ENCODE data around the gene MAP3K7CL. TPM values are rescaled to one million over a fixed set of nuclear protein-coding genes. Genes with fewer than 3 reads are reported as not detected.
"Not testable (repeated sequence)": the region's sequence is repeated elsewhere in the genome, so short reads cannot be mapped to it uniquely, and the experiment has no call there.

Gene MAP3K7CL
- total RNA-seq, 1 donor, result 119 TPM

DNA sequence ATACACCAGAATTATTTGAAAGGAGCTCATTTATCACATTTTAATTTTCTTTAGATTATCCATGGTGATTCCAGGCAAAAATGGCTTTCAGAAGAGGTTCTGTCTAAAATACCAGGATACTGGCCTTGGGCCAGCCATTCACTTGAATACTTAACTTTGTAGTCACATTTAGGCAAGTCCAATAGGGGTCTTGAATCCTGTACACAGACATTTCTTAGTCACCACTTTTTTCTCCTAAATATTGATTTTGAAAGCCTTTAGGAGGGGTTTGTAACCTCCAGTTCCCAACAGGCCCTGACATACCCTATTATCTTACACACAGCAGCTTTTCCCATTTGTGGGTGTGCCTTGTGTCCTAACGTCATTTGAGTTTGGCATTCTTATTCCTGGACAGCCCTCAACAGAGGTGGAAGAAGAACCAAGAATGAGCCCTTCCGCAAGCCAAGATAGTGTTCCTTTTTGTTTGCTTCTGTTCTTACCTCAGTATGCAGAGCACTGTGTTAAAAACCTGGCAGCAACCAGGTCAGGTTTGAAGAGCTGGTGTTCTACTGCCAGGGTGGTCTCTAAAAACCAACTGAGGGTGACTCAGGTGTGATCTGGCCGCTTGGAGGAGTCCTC lies 19.5 kb downstream of the MAP3K7CL start:
- Histone ChIP-seq H3K4me3 (ENCODE audit: low read length) (no peak overlapping the region), H3K27me3 (ENCODE audit: insufficient read depth, low read length) (no peaks in the 10 kb centered on the region), H3K9me3 (ENCODE audit: low read depth, low read length) (no peaks in the 10 kb centered on the region), H3K4me1 (ENCODE audit: insufficient read depth, low read length) (peaks cover 14% of the 10 kb centered on the region)

DNA sequence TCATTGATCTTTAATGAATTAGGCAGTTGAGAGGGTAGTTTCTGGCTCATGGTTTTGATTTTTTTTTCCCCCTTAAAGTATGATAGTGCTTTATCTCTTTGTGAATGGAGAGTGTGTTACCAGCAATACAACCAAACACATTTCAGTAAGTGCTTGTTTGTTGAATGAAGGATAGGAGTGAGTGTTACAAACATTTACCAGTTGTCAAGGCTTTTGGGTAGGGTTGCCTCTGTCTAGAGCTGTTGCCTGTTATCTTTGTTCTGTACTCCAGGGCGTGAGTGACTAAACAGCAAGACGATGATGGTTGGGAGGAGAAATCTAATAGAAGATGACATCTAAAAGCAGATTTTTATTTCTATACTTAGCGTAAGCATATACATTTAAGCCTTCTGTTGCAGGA lies 21.5 kb downstream of the MAP3K7CL start:
- H3K9me3 ChIP-seq (ENCODE audit: low read depth, low read length), result no peaks in the 10 kb centered on the region

GRCh38 chr21:29152916-29153315 lies 22.5 kb downstream of the MAP3K7CL start:
- no peaks in the 10 kb centered on the region for H3K9me3 ChIP-seq (ENCODE audit: low read depth, low read length)
- H3K27me3 ChIP-seq (ENCODE audit: insufficient read depth, low read length), result no peaks in the 10 kb centered on the region
- H3K4me1 ChIP-seq (ENCODE audit: insufficient read depth, low read length), result peaks cover 24% of the 10 kb centered on the region
- no peak overlapping the region for H3K4me3 ChIP-seq (ENCODE audit: low read length)

More for the DNA sequence above, 21.5 kb downstream of the MAP3K7CL start:
- Histone ChIP-seq H3K4me1 (ENCODE audit: insufficient read depth, low read length) (peaks cover 14% of the 10 kb centered on the region), H3K27me3 (ENCODE audit: insufficient read depth, low read length) (no peaks in the 10 kb centered on the region), H3K4me3 (ENCODE audit: low read length) (no peak overlapping the region)

- H3K27me3 ChIP-seq (ENCODE audit: insufficient read depth, low read length), result no peaks in the 10 kb centered on the region
- H3K9me3 ChIP-seq (ENCODE audit: low read depth, low read length), result no peaks in the 10 kb centered on the region
- no peak overlapping the region for H3K4me3 ChIP-seq (ENCODE audit: low read length)
- H3K4me1 ChIP-seq (ENCODE audit: insufficient read depth, low read length), result peaks cover 28% of the 10 kb centered on the region
Observed at GRCh38 chr21:29154270-29154669, 23.8 kb downstream of the MAP3K7CL start.

GRCh38 chr21:29155118-29155932 lies 24.9 kb downstream of the MAP3K7CL start:
- peaks cover 39% of the 10 kb centered on the region for H3K4me1 ChIP-seq (ENCODE audit: insufficient read depth, low read length)
- H3K4me3 ChIP-seq (ENCODE audit: low read length), result no peak overlapping the region
- H3K27me3 ChIP-seq (ENCODE audit: insufficient read depth, low read length), result no peaks in the 10 kb centered on the region
- H3K9me3 ChIP-seq (ENCODE audit: low read depth, low read length), result no peaks in the 10 kb centered on the region

DNA sequence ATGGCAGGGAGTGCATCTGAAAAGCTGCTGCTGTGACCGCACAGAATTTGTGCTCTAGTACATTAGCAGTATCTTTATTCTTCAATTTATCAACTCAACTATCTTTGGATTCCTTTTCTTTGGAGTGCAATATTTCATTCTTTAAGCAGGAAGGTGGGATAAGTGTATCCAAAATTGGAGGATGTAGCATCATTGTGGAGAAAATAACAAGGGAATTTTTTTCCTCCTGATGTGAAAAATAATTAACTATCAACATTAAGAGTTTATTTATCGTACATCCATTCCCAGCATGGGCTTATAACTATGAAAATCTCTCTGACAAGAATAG lies 25.5 kb downstream of the MAP3K7CL start:
- Histone ChIP-seq H3K27me3 (ENCODE audit: insufficient read depth, low read length) (no peaks in the 10 kb centered on the region), H3K9me3 (ENCODE audit: low read depth, low read length) (no peaks in the 10 kb centered on the region), H3K4me1 (ENCODE audit: insufficient read depth, low read length) (peaks cover 39% of the 10 kb centered on the region), H3K4me3 (ENCODE audit: low read length) (no peak overlapping the region)

- Histone ChIP-seq H3K4me3 (ENCODE audit: low read length) (no peak overlapping the region), H3K4me1 (ENCODE audit: insufficient read depth, low read length) (peaks cover 41% of the 10 kb centered on the region), H3K27me3 (ENCODE audit: insufficient read depth, low read length) (no peaks in the 10 kb centered on the region), H3K9me3 (ENCODE audit: low read depth, low read length) (no peaks in the 10 kb centered on the region)
Observed at GRCh38 chr21:29157080-29157479, 26.6 kb downstream of the MAP3K7CL start.

DNA sequence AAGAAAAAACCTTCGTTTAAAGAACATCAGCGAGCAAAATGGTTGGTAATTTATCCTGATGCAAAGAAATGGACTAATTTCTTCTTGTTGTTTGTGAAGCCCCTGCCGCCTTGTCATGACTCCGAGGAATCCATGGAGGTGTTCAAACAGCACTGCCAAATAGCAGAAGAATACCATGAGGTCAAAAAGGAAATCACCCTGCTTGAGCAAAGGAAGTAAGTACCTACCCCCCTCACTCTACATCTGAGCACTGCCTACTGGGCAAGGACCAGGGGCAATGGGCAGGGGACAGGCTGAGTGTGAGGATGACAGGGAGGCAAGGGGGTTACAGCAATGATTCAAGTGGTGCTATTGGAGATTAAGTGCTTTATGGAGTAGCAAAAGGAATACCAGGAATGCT lies 29.4 kb downstream of the MAP3K7CL start:
- Histone ChIP-seq H3K27me3 (ENCODE audit: insufficient read depth, low read length) (no peaks in the 10 kb centered on the region), H3K9me3 (ENCODE audit: low read depth, low read length) (no peaks in the 10 kb centered on the region), H3K4me1 (ENCODE audit: insufficient read depth, low read length) (peaks cover 66% of the 10 kb centered on the region), H3K4me3 (ENCODE audit: low read length) (no peak overlapping the region)

GRCh38 chr21:29162825-29163224 lies 32.4 kb downstream of the MAP3K7CL start:
- not testable (repeated sequence) for H3K9me3 ChIP-seq (ENCODE audit: low read depth, low read length); H3K27me3 ChIP-seq (ENCODE audit: insufficient read depth, low read length); H3K4me3 ChIP-seq (ENCODE audit: low read length)
- peaks cover 67% of the 10 kb centered on the region for H3K4me1 ChIP-seq (ENCODE audit: insufficient read depth, low read length)

DNA sequence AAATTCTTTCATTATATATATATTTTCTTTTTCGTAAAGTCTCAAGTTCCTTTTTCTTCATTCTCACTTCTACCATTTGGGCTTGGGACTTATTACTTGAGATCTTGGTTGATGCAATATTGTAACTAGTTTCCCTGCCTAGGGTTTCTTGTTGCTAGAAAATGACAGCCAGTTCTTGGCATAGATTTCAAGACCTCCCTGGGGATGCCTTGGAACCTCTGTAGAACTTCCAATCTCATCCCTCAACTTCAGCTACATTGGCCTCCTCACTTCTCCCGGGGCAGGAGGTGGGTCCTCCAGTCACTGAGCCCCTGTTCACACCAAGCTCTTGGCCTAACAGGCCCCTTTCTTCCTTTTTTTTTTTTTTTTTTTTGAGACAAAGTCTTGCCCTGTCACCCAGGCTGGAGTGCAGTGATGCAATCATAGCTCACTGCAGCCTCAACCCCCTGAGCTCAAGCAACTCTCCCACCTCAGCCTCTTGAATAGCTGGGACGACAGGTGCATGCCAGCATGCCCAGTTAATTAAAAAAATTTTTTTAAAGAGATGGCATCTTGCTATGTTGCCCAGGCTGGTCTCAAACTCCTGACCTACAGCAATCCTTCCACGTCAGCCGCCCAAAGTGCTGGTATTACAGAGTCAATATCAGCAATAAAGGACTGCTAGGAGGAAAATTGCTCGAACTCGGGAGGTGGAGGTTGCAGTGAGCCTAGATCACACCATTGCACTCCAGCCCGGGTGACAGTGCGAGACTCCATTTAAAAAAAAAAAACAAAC lies 33.1 kb downstream of the MAP3K7CL start:
- Histone ChIP-seq H3K27me3 (ENCODE audit: insufficient read depth, low read length) (no peaks in the 10 kb centered on the region), H3K9me3 (ENCODE audit: low read depth, low read length) (no peaks in the 10 kb centered on the region), H3K4me1 (ENCODE audit: insufficient read depth, low read length) (peaks cover 62% of the 10 kb centered on the region), H3K4me3 (ENCODE audit: low read length) (no peak overlapping the region)

DNA sequence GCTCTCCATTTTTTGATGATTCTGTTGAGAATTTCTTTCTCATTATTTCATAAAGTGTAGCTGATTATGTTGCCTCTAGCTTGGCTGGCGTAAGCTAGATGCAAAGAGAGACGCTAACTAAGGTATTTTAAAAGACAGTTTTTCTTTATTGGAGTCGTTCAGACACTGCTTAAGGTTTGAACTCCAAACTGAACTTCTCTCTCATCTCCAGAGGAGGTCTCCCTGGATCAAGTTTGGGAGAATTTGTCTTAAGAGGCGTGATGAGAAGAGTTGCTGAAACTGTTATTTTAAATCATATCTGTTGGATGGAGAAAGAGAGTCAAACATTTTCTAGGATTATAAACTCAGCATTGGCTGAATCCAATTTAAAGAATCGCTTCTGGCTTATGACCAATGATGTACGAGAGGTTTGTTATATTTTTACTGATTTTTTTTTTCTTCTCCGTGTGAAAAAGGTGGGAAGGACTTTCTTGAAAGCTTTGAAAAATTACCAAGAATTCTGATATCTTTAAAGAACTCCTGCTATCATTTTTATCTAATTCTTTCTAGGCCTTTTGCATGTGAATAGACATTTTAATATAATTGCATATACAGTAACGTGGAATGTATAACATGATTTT lies 34.0 kb downstream of the MAP3K7CL start:
- no peak overlapping the region for H3K4me3 ChIP-seq (ENCODE audit: low read length)

DNA sequence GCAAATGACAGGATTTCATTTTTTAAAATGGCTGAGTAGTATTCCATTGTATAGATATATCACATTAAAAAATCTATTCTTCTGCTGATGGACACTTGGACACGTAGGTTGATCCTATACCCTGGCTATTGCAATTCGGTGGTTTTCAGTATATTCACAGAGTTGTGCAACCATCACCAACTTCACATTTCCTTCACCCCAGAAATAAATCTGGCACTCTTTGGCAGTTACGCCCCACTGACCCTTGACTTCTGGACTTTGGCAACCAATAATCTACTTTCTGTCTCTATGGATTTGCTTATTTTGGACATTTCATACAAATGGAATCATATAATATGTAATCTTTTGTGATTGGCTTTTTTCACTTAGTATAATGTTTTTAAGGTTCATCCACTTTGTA lies 35.9 kb downstream of the MAP3K7CL start:
- H3K27me3 ChIP-seq (ENCODE audit: insufficient read depth, low read length), result no peaks in the 10 kb centered on the region
- peaks cover 64% of the 10 kb centered on the region for H3K4me1 ChIP-seq (ENCODE audit: insufficient read depth, low read length)
- no peak overlapping the region for H3K4me3 ChIP-seq (ENCODE audit: low read length)
- H3K9me3 ChIP-seq (ENCODE audit: low read depth, low read length), result no peaks in the 10 kb centered on the region

More for the DNA sequence above, 34.0 kb downstream of the MAP3K7CL start:
- no peaks in the 10 kb centered on the region for H3K27me3 ChIP-seq (ENCODE audit: insufficient read depth, low read length)
- no peaks in the 10 kb centered on the region for H3K9me3 ChIP-seq (ENCODE audit: low read depth, low read length)
- H3K4me1 ChIP-seq (ENCODE audit: insufficient read depth, low read length), result peaks cover 63% of the 10 kb centered on the region

- Histone ChIP-seq H3K4me1 (ENCODE audit: insufficient read depth, low read length) (peaks cover 67% of the 10 kb centered on the region), H3K27me3 (ENCODE audit: insufficient read depth, low read length) (no peaks in the 10 kb centered on the region), H3K9me3 (ENCODE audit: low read depth, low read length) (no peaks in the 10 kb centered on the region), H3K4me3 (ENCODE audit: low read length) (no peak overlapping the region)
Observed at GRCh38 chr21:29166853-29167252, 36.4 kb downstream of the MAP3K7CL start.

GRCh38 chr21:29167481-29167880 lies 37.0 kb downstream of the MAP3K7CL start:
- not testable (repeated sequence) for H3K9me3 ChIP-seq (ENCODE audit: low read depth, low read length); H3K27me3 ChIP-seq (ENCODE audit: insufficient read depth, low read length); H3K4me3 ChIP-seq (ENCODE audit: low read length)
- peaks cover 64% of the 10 kb centered on the region for H3K4me1 ChIP-seq (ENCODE audit: insufficient read depth, low read length)

DNA sequence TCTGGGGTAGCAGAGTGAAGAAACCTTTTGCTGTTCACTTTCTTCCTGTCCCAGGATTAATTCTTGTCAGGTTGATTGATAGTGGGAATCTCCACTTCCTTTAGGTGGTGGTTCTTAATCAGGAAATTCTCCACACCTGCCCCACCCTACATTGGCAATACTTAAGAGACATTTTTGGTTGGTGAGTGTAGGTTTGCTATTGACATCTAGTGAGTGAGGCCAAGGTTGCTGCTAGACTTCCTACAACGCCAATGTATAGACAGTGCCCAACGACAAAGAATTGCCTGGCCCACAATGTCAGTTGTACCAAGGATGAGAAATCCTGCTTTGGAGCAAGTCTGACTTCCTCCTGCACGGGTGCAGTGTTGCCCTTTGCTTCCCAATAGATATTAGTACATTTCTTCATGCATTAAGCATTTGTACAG lies 38.5 kb downstream of the MAP3K7CL start:
- H3K4me3 ChIP-seq (ENCODE audit: low read length), result no peak overlapping the region
- H3K27me3 ChIP-seq (ENCODE audit: insufficient read depth, low read length), result no peaks in the 10 kb centered on the region
- no peaks in the 10 kb centered on the region for H3K9me3 ChIP-seq (ENCODE audit: low read depth, low read length)
- H3K4me1 ChIP-seq (ENCODE audit: insufficient read depth, low read length), result peaks cover 50% of the 10 kb centered on the region
